Measurements from ENCODE around the gene FAF1.

Gene FAF1

GRCh38 chr1:50422946-50423669 is 537.0 kb downstream of the FAF1 start, which contains the start of gene DMRTA2:
Gene DMRTA2, minus strand, starts transcription at chr1:50423443. Its CDS starts 1,907 bp downstream, at chr1:50421536.
- peak; percentile 16 to 47 (median 36) for DNase-seq

GRCh38 chr1:50422675-50422945 is 537.5 kb downstream of the FAF1 start:
- peak in 1 of 3 donors; percentile 15 for DNase-seq

- DNase-seq = no peak
Observed at GRCh38 chr1:50421768-50422674, 538.0 kb downstream of the FAF1 start.

GRCh38 chr1:50421366-50421748 is 538.7 kb downstream of the FAF1 start:
- no peak for DNase-seq

GRCh38 chr1:50420689-50421365 is 539.2 kb downstream of the FAF1 start:
- peak in 1 of 3 donors; percentile 8 for DNase-seq

- DNase-seq = no peak
Observed at GRCh38 chr1:50419907-50420677, 540.0 kb downstream of the FAF1 start.

GRCh38 chr1:50419192-50419906 is 540.7 kb downstream of the FAF1 start:
- peak in 1 of 3 donors; percentile 43 for DNase-seq

GRCh38 chr1:50418600-50419109 is 541.4 kb downstream of the FAF1 start:
- DNase-seq = peak; percentile 22 to 53 (median 23)

- DNase-seq = no peak
Observed at GRCh38 chr1:50417946-50418599, 542.0 kb downstream of the FAF1 start.

- no peak for DNase-seq
Observed at GRCh38 chr1:50417507-50417906, 542.6 kb downstream of the FAF1 start.

- no peak for DNase-seq
Observed at GRCh38 chr1:50416553-50417453, 543.3 kb downstream of the FAF1 start.

GRCh38 chr1:50416150-50416527 is 543.9 kb downstream of the FAF1 start:
- no peak for DNase-seq

- no peak for DNase-seq
Observed at GRCh38 chr1:50415235-50416149, 544.6 kb downstream of the FAF1 start.

GRCh38 chr1:50414853-50415234 is 545.2 kb downstream of the FAF1 start:
- no peak for DNase-seq

- DNase-seq = no peak
Observed at GRCh38 chr1:50412813-50413476, 547.1 kb downstream of the FAF1 start.

GRCh38 chr1:50405814-50406213 is 554.3 kb downstream of the FAF1 start:
- no peak for DNase-seq

- no peak for DNase-seq
Observed at GRCh38 chr1:50393522-50394120, 566.4 kb downstream of the FAF1 start.

Measured in suppressor macrophage treated with lipopolysaccharide for 1 hour (primary cell).